Glutamatergic neuron (in vitro differentiated cells): ENCODE measurements around the gene HOXB3. TPM values are rescaled to one million over a fixed set of nuclear protein-coding genes. Genes with fewer than 3 reads are reported as not detected.

ENCODE experiments used
- DNase-seq: peaks from one replicate; pipeline ENCODE4 v3.0.0; 2022
- H3K27ac Mint-ChIP-seq: one replicate; pipeline ENCODE4 v1.8.0; 2020; ENCODE audit warnings: mild to moderate bottlenecking, mixed read lengths, inconsistent platforms; ENCODE audit not compliant: unreplicated experiment
- H3K27me3 Mint-ChIP-seq: one replicate; pipeline ENCODE4 v1.8.0; 2020; ENCODE audit warnings: mild to moderate bottlenecking, moderate library complexity, mixed read lengths, inconsistent platforms; ENCODE audit not compliant: unreplicated experiment
- H3K36me3 Mint-ChIP-seq: one replicate; pipeline ENCODE4 v1.8.0; 2020; ENCODE audit warnings: mild to moderate bottlenecking, mixed read lengths, inconsistent platforms; ENCODE audit not compliant: unreplicated experiment
- H3K4me1 Mint-ChIP-seq: one replicate; pipeline ENCODE4 v1.8.0; 2020; ENCODE audit warnings: mild to moderate bottlenecking, low read depth, mixed read lengths, inconsistent platforms; ENCODE audit not compliant: unreplicated experiment
- H3K4me3 Mint-ChIP-seq: one replicate; pipeline ENCODE4 v1.8.0; 2020; ENCODE audit warnings: mild to moderate bottlenecking, mixed read lengths, inconsistent platforms; ENCODE audit not compliant: unreplicated experiment
- H3K9me3 Mint-ChIP-seq: one replicate; pipeline ENCODE4 v1.8.0; 2020; ENCODE audit warnings: mild to moderate bottlenecking, moderate library complexity, mixed read lengths, inconsistent platforms; ENCODE audit not compliant: unreplicated experiment
- total RNA-seq: library from RNA; stranded (reverse); fragmentation: NEBNext Ultra II Directional; extraction: Animal tissue kit (Norgen Biotek cat#: 25700); gene quantifications from one replicate; pipeline ENCODE4 v1.2.1, GENCODE V29; 2021; ENCODE audit not compliant: unreplicated experiment
- TF ChIP-seq, protein P1 (sequence below): fragments of 200-600 bp; sonication (generic); IDR thresholded peaks from one replicate; pipeline ENCODE4 v1.5.0; 2021; ENCODE audit not compliant: partially characterized antibody, unreplicated experiment

The HOXB3 gene
- total RNA-seq, 1 donor from 2014 or later: not detected

DNA sequence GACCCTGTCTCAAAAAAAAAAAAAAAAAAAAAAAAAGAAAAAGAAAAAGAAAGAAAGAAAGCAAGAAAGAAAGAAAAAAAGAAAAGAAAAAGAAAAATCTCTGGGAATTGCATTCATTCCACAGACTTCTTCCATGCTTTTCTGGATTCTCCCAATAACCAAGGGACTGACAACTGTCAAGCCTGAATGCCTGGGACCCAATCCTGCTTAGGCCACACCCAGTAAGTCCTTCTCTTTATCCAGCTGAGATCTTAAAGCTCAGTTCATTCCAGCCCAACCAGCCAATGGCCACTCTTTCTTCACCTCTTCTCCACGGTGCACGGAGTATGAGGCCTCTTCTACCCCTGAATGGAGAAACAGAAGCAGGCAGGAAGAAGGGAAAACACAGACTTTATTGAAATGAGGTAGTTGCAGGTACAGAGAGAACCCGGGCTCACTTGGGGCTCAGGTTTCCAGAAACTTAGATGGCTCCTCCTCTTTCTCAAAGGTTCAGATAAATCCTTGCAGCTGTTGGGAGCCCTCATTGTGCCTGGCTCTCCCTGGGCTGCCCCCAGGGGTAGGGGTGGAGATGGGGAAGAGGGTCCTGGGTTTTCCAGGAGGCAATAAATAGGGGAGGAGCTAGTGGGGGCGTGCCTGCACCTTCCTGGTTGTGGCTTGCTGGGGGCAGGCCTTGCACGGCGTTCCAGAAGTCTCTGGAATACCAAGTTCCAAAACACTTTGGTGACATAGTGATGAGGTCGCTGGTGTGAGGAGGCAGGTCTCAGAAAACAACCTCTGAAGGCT is 61.7 kb downstream of the HOXB3 start:
- no peak for DNase-seq
- no peaks in the 10 kb centered on the region for H3K4me1 Mint-ChIP-seq
- H3K4me3 Mint-ChIP-seq: no peak overlapping the region
- no peak overlapping the region for H3K27ac Mint-ChIP-seq
- peaks cover 13% of the 10 kb centered on the region for H3K36me3 Mint-ChIP-seq
- TF ChIP-seq, protein P1, sequence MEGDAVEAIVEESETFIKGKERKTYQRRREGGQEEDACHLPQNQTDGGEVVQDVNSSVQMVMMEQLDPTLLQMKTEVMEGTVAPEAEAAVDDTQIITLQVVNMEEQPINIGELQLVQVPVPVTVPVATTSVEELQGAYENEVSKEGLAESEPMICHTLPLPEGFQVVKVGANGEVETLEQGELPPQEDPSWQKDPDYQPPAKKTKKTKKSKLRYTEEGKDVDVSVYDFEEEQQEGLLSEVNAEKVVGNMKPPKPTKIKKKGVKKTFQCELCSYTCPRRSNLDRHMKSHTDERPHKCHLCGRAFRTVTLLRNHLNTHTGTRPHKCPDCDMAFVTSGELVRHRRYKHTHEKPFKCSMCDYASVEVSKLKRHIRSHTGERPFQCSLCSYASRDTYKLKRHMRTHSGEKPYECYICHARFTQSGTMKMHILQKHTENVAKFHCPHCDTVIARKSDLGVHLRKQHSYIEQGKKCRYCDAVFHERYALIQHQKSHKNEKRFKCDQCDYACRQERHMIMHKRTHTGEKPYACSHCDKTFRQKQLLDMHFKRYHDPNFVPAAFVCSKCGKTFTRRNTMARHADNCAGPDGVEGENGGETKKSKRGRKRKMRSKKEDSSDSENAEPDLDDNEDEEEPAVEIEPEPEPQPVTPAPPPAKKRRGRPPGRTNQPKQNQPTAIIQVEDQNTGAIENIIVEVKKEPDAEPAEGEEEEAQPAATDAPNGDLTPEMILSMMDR: no peak
- peaks cover 4% of the 10 kb centered on the region for H3K9me3 Mint-ChIP-seq
- H3K27me3 Mint-ChIP-seq: peaks cover 34% of the 10 kb centered on the region

DNA sequence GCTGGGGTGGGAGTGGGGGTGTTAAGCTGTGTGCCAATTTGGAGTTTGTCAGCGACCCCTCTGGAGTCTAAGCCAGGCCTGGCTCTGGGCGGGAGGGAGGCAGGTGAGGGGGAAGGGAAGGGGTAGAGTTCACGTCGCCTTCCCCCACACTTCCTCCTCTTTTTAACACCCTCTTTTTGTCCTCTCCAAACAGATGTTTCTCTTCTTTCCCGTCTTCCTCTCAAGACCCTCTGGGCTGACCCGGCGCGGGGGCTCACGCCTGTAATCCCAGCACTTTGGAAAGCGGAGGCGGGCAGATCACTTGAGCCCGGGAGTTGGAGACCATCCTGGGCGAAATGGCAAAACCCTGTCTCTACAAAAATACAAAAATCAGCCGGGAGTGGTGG is 62.5 kb downstream of the HOXB3 start:
- Mint-ChIP-seq H3K27me3 (peaks cover 36% of the 10 kb centered on the region), H3K9me3 (peaks cover 4% of the 10 kb centered on the region), H3K36me3 (peaks cover 13% of the 10 kb centered on the region), H3K4me1 (no peaks in the 10 kb centered on the region), H3K4me3 (no peak overlapping the region), H3K27ac (no peak overlapping the region)
- no peak for DNase-seq
- TF ChIP-seq, protein P1: no peak

GRCh38 chr17:48526608-48527546 is 63.2 kb downstream of the HOXB3 start:
- DNase-seq: peak; percentile 29
- H3K36me3 Mint-ChIP-seq: peaks cover 13% of the 10 kb centered on the region
- H3K4me1 Mint-ChIP-seq: no peaks in the 10 kb centered on the region
- H3K4me3 Mint-ChIP-seq: no peak overlapping the region
- TF ChIP-seq, protein P1: no peak
- H3K9me3 Mint-ChIP-seq: peaks cover 4% of the 10 kb centered on the region
- peaks cover 37% of the 10 kb centered on the region for H3K27me3 Mint-ChIP-seq
- no peak overlapping the region for H3K27ac Mint-ChIP-seq

DNA sequence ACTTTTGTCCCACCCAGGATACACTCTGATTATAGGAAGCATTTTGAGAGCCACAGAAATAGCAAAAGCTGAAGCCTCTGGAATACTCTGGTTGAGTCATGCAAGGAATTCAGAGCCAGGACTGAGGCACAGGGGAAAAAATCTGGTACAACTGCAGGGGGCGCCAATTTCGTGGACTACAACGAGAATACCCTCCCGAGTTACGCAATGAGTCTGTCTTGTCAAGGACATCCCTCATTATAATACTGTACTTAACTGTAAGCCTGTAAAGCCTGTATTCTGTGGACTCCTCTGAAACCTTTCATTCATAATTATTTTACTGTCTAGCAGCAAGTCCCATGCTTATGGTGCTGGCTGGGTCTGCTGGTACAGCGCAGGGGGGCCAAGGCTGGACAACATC is 67.0 kb downstream of the HOXB3 start:
- Mint-ChIP-seq H3K4me1 (no peaks in the 10 kb centered on the region), H3K36me3 (peaks cover 8% of the 10 kb centered on the region), H3K4me3 (no peak overlapping the region), H3K27me3 (peaks cover 32% of the 10 kb centered on the region), H3K9me3 (peaks cover 5% of the 10 kb centered on the region), H3K27ac (no peak overlapping the region)
- TF ChIP-seq, protein P1: no peak
- no peak for DNase-seq
